Measurements from ENCODE around the gene CDHR3. TPM values are rescaled to one million over a fixed set of nuclear protein-coding genes. Genes with fewer than 3 reads are reported as not detected.
A peak's percentile ranks its signal among the peaks of the same experiment; 100 is the strongest.

CDHR3 gene, protein sequence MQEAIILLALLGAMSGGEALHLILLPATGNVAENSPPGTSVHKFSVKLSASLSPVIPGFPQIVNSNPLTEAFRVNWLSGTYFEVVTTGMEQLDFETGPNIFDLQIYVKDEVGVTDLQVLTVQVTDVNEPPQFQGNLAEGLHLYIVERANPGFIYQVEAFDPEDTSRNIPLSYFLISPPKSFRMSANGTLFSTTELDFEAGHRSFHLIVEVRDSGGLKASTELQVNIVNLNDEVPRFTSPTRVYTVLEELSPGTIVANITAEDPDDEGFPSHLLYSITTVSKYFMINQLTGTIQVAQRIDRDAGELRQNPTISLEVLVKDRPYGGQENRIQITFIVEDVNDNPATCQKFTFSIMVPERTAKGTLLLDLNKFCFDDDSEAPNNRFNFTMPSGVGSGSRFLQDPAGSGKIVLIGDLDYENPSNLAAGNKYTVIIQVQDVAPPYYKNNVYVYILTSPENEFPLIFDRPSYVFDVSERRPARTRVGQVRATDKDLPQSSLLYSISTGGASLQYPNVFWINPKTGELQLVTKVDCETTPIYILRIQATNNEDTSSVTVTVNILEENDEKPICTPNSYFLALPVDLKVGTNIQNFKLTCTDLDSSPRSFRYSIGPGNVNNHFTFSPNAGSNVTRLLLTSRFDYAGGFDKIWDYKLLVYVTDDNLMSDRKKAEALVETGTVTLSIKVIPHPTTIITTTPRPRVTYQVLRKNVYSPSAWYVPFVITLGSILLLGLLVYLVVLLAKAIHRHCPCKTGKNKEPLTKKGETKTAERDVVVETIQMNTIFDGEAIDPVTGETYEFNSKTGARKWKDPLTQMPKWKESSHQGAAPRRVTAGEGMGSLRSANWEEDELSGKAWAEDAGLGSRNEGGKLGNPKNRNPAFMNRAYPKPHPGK
- total RNA-seq (2.3 and 3.9 TPM in 2 replicates), polyA plus RNA-seq (0.46 and 0.57 TPM in 2 replicates), polyA minus RNA-seq (0.68 and 1.2 TPM in 2 replicates), Bru-seq, nascent RNA (percentile 13 among the genes with signal in this experiment), BruChase-seq, experiment 1, labeled RNA remaining after a 6-hour chase (percentile 21 among the genes with signal in this experiment), BruChase-seq, experiment 2, labeled RNA remaining after a 2-hour chase (percentile 21 among the genes with signal in this experiment)
- 0.43 and 0.51 TPM in 2 replicates for polyA plus RNA-seq (2011; cell fraction: cytosol; rRNA removed)
- 0.80 and 1.4 TPM in 2 replicates for polyA plus RNA-seq (2011; cell fraction: nucleus; rRNA removed)
- polyA plus RNA-seq (2012) = 0.95 and 1.0 TPM in 2 replicates
- polyA minus RNA-seq (2011; cell fraction: cytosol; rRNA and poly(A)+ RNA removed) = not detected
- 1.9 and 3.6 TPM in 2 replicates for polyA minus RNA-seq (2011; cell fraction: nucleus; rRNA and poly(A)+ RNA removed)
- long read RNA-seq, partial matches to known transcripts = 0 of 3 reads
- long read RNA-seq, other reads (novel, unspliced or antisense) = 3 of 3 reads

DNA sequence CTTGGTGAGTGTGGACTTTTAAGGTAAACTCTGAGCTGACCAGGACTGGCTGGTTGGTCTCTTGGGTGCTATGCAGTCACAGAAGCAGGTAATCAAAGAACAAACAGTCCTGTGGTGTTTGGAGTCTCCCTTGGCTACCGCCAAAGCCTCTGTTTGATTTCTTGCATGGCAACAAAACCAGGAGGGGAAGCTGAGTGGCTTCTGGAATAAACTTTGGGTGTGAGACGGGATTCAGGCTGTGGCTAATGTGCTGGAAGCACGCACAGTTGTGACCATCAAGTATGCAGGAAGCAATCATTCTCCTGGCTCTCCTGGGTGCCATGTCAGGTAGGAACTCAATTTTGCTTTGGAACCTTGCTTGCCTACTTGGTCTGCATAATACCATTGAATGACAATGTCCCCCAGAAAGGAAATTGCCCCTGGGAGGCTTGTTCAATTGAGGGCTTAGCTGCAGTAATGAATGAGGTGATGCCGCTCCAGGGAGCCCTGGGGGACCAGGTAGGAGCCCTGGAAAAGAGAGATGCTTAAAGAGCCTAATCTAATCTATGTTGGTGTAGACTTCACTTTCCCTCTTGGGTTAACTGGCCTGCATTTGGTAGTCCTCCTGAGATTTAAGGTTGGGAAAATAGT lies at the start of gene CDHR3:
Gene CDHR3 (plus strand): TSS at position 227 of the 630 bp plus-strand sequence. CDS start 55 bp downstream, at position 282.
- Histone ChIP-seq H3K9me1 (replicated peaks; ENCODE audit: control insufficient read depth, extremely low read depth, insufficient read depth, low read length) (no peaks in the 10 kb centered on the region), H3K9me3 (replicated peaks; ENCODE audit: control insufficient read depth, insufficient read depth, low read length) (no peaks in the 10 kb centered on the region), H3K27ac (ENCODE audit: insufficient read depth, low read depth, low read length) (no peak within 1 kb of the TSS), H3K27me3 (ENCODE audit: control insufficient read depth in 2 of 2, insufficient read depth in 2 of 2, low read length in 2 of 2) (peaks cover 8 to 12% of the 10 kb centered on the region in 2 experiments), H3K9ac (replicated peaks; ENCODE audit: extremely low read depth, insufficient read depth, low read length) (no peak within 1 kb of the TSS), H4K20me1 (replicated peaks; ENCODE audit: control insufficient read depth, extremely low read depth, insufficient read depth, low read length) (no peaks in the 10 kb centered on the region), H3K36me3 (ENCODE audit: control insufficient read depth in 2 of 2, extremely low read depth in 1 of 2, insufficient read depth in 2 of 2, low read length in 2 of 2) (no peaks in the 10 kb centered on the region), H3K4me2 (ENCODE audit: insufficient read depth, low read length) (no peak within 1 kb of the TSS), H3K4me1 (ENCODE audit: control insufficient read depth, extremely low read depth, insufficient read depth, low read length) (no peaks in the 10 kb centered on the region), H3K4me3 (replicated peaks in 1 of 3; ENCODE audit: insufficient read depth in 1 of 3, low read depth in 1 of 3, low read length in 3 of 3) (no peak within 1 kb of the TSS), H2AFZ (ENCODE audit: low read depth, low read length) (no peak within 1 kb of the TSS), H3K79me2 (ENCODE audit: control insufficient read depth, insufficient read depth, low read length) (no peaks in the 10 kb centered on the region)
- CTCF ChIA-PET = no interaction called here
- BruUV-seq (replicated peaks) = no TSS peak
- no peak for FAIRE-seq
- TF ChIP-seq POLR2A (IDR thresholded peaks at IDR 0.05; ENCODE audit: low read depth, low read length) (no peak), MYC (IDR thresholded peaks at IDR 0.05; ENCODE audit: low read depth, low read length) (no peak), FOS (IDR thresholded peaks at IDR 0.05; ENCODE audit: borderline replicate concordance, insufficient read depth, low read length) (no peak), POLR2AphosphoS5 (IDR thresholded peaks at IDR 0.05; ENCODE audit: insufficient read depth, low read depth, low read length) (no peak), JUN (IDR thresholded peaks at IDR 0.05; ENCODE audit: borderline replicate concordance, insufficient read depth, insufficient read length, low read depth) (no peak), GATA2 (IDR thresholded peaks at IDR 0.05; ENCODE audit: insufficient read depth, insufficient read length, low read depth, low read length) (no peak)
- dilution Hi-C loops (cut with MboI; ENCODE audit: extremely low pct_ligation_motif_present, low sequenced_read_pairs) = no loop called here
- DNase-seq (ENCODE audit: low read depth, low spot score) = no peak
- intact Hi-C loops (cut with micrococcal nuclease) = no loop called here
- POLR2A ChIA-PET = no interaction called here

All from endothelial cell of umbilical vein (primary cell).